GM10266 (cell line): Measurements from ENCODE around the gene PLEKHA4.

Experiments
- DNase-seq: peaks from one replicate; pipeline ENCODE4 v3.0.0; 2012; ENCODE audit errors: extremely low spot score
- TF ChIP-seq, protein P1 (sequence below): IDR thresholded peaks from 2 replicates; pipeline ENCODE4 v1.5.1; 2012; ENCODE audit warnings: mild to moderate bottlenecking, low read depth; ENCODE audit not compliant: control insufficient read depth, insufficient read depth; ENCODE audit errors: missing control alignments

PLEKHA4 gene

DNA sequence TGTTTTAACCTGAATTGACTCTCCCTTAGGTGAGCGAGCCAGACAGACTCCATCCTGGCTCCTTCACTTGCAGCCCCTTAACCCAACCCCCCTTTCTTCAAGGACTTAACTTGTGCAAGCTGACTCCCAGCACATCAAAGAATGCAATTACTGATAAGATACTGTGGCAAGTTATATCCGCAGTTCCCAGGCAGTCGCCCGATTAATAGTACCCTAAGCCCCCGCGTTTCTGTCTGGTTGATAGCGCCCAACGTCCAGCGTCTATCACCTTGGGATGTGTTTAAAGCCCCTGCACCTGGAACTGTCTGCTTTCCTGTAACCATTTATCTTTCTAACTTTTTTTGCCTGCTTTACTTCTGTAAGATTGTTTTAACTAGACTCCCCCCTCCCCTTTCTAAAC lies 38.3 kb downstream of the PLEKHA4 start:
- no peak for DNase-seq
- TF ChIP-seq, protein P1, sequence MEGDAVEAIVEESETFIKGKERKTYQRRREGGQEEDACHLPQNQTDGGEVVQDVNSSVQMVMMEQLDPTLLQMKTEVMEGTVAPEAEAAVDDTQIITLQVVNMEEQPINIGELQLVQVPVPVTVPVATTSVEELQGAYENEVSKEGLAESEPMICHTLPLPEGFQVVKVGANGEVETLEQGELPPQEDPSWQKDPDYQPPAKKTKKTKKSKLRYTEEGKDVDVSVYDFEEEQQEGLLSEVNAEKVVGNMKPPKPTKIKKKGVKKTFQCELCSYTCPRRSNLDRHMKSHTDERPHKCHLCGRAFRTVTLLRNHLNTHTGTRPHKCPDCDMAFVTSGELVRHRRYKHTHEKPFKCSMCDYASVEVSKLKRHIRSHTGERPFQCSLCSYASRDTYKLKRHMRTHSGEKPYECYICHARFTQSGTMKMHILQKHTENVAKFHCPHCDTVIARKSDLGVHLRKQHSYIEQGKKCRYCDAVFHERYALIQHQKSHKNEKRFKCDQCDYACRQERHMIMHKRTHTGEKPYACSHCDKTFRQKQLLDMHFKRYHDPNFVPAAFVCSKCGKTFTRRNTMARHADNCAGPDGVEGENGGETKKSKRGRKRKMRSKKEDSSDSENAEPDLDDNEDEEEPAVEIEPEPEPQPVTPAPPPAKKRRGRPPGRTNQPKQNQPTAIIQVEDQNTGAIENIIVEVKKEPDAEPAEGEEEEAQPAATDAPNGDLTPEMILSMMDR = no peak

DNA sequence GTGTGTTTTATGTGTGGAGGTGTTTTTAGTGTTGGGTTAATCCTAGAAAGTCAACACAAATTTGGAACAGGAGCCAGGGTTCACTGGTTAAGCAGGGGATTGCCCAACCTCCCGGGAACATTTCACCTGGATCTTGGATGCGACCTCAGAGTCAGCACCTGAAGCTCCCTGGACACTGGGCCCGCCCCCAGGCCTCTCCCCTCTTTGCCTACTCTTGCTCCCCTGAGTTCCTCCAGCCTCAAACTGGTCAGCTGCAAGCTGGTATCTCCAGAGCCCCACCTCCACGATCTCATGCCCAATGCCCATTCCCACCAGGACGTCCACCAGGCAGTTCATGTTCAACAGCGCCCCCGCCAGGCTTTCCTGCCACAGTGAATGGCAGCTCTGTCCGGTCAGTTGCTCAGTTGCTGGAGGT lies 41.8 kb downstream of the PLEKHA4 start:
- DNase-seq = no peak
- TF ChIP-seq, protein P1 = no peak

DNA sequence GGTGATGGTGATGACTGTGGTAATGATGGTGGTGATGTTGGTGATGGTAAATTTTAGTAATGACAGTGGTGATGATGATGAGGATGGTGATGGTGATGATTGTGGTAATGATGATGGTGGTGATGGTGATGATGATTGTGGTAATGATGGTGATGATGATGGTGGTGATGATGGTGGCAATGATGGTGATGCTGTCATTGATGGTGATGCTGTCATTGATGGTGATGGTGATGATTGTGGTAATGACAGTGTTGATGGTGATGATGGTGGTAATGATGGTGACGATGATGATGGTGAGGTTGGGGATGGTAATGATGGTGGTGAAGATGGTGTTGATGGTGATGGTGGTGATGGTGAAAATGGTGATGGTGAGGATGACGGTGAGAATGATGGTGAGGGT lies 45.9 kb downstream of the PLEKHA4 start:
- DNase-seq = no peak
- TF ChIP-seq, protein P1 = no peak

DNA sequence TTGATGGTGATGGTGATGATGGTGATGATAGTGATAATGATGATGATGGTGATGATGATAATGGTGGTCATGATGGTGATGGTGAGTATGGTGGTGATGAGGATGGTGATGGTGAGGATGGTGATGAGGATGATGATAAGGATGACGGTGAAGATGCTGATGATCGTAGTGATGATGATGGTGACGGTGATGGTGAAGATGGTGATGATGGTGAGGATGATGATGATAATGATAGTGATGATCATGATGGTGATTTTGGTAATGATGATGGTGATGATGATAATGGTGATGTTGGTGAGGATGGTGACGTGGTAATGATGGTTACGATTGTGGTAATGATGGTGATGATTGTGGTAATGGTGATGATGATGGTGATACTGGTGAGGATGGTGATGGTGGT lies 46.8 kb downstream of the PLEKHA4 start:
- TF ChIP-seq, protein P1 = no peak
- DNase-seq = no peak

DNA sequence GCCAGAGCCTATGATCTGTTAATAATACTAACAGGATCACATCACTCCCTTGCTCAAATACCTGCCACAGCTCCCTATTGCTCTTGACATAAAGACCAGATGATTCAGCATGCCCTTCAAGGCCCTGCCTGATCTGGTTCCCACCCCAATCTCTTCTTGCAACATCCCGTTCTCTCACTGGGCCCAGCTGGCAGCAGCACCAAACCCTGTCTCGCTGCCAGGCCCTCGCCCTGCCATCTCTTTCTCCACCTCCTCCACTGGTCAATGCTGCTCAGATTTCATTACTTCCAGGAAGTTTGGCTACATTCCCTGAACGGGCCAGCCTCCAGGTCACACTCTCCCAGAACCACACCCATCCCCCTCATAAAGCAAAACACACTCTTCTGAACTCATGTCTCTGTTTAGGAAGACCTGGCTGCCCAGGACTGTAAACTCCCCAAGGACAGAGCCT lies 49.0 kb downstream of the PLEKHA4 start:
- no peak for DNase-seq
- TF ChIP-seq, protein P1 = no peak

DNA sequence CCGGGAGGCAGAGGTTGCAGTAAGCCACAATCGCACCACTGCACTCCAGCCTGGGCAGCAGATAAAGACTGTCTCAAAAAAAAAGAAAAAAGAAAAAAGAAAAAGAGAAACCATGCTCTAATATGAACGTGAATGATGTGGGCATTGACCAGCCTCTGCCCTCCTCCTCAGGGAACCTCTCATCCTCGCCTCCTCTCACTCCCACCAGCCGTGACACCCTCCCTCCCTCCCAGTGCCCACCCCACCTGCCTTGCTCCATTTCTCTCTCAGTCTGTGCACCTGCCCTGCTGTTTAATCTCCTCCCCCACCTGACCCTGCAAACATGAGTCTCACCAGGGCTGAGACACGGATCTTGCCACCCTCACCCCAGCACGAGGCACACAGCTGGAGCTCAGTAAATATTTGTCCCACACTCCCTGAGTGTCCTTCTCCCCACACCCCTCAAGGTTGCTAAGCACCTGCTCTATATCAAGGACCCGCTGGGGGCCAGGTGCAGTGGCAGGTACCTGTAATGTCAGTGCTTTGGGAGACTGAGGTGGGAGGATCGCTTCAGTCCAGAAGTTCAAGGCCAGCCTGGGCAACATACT lies 50.1 kb downstream of the PLEKHA4 start:
- DNase-seq = no peak
- TF ChIP-seq, protein P1 = no peak

DNA sequence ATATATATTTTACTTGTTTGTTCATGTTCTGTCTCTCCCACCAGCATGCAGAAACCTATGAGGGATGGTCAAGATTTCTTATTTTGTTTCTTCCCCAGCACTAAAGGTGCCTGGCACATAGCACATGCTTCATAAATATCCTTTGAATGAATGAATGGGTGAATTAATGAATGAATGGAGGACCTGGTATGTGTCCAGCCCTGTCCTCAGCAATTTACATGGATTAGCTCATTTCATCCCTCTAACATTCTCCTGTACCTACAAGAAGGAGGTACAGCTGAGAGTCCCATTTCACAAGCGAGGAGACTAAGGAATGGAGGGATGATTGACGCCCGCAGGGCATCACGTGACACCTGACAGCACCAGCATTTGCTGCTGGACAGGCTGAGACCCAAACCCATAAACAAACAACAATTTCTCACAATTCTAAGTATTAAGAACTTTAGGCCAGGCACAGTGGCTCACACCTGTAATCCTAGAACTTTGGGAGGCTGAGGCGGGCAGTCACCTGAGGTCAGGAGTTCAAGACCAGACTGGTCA lies 50.8 kb downstream of the PLEKHA4 start:
- TF ChIP-seq, protein P1 = no peak
- DNase-seq = no peak
